Central memory CD8-positive, alpha-beta T cell (primary cell): ENCODE data around the gene GARS1.

ENCODE experiments used
- ATAC-seq: fragments of 150-1000 bp; cut with Tn5 transposase; replicated peaks from 2 replicates; pipeline ENCODE4 v1.10.0; 2022; ENCODE audit warnings: mild to moderate bottlenecking, moderate FRiP score, moderate number of reproducible peaks; ENCODE audit not compliant: poor library complexity, severe bottlenecking; ENCODE audit errors: extremely low read depth
- DNase-seq, 2 donors: peaks; one replicate each; pipeline ENCODE4 v3.0.0; 2021; ENCODE audit warnings: low spot score in 2 of 2
- H3K27ac Mint-ChIP-seq: one replicate; pipeline ENCODE4 v1.8.0; 2022; ENCODE audit warnings: low read depth, mild to moderate bottlenecking, moderate library complexity, mixed read lengths
- H3K27me3 Mint-ChIP-seq: one replicate; pipeline ENCODE4 v1.8.0; 2022; ENCODE audit warnings: mixed read lengths
- H3K36me3 Mint-ChIP-seq: one replicate; pipeline ENCODE4 v1.8.0; 2022; ENCODE audit warnings: mild to moderate bottlenecking, moderate library complexity, mixed read lengths; ENCODE audit not compliant: insufficient read depth
- H3K4me1 Mint-ChIP-seq: one replicate; pipeline ENCODE4 v1.8.0; 2022; ENCODE audit warnings: mixed read lengths
- H3K4me3 Mint-ChIP-seq: one replicate; pipeline ENCODE4 v1.8.0; 2022; ENCODE audit warnings: mild to moderate bottlenecking, moderate library complexity, mixed read lengths
- H3K9me3 Mint-ChIP-seq: one replicate; pipeline ENCODE4 v1.8.0; 2022; ENCODE audit warnings: mixed read lengths

Gene GARS1

GRCh38 chr7:30655096-30655970, 60.7 kb downstream of the GARS1 start:
- no peaks in the 10 kb centered on the region for H3K4me1 Mint-ChIP-seq
- DNase-seq, result no peak
- ATAC-seq, result no peak
- no peak overlapping the region for H3K4me3 Mint-ChIP-seq
- H3K9me3 Mint-ChIP-seq, result no peaks in the 10 kb centered on the region
- peaks cover 1% of the 10 kb centered on the region for H3K36me3 Mint-ChIP-seq
- H3K27me3 Mint-ChIP-seq, result no peaks in the 10 kb centered on the region
- H3K27ac Mint-ChIP-seq, result no peak overlapping the region

GRCh38 chr7:30656006-30656957, 61.6 kb downstream of the GARS1 start:
- H3K36me3 Mint-ChIP-seq, result peaks cover 1% of the 10 kb centered on the region
- no peaks in the 10 kb centered on the region for H3K9me3 Mint-ChIP-seq
- no peaks in the 10 kb centered on the region for H3K4me1 Mint-ChIP-seq
- H3K27ac Mint-ChIP-seq, result no peak overlapping the region
- H3K4me3 Mint-ChIP-seq, result no peak overlapping the region
- DNase-seq (no peak), ATAC-seq (no peak)
- H3K27me3 Mint-ChIP-seq, result no peaks in the 10 kb centered on the region

- Mint-ChIP-seq H3K36me3 (peaks cover 1% of the 10 kb centered on the region), H3K27me3 (peaks cover 4% of the 10 kb centered on the region), H3K4me3 (no peak overlapping the region), H3K4me1 (no peaks in the 10 kb centered on the region), H3K9me3 (no peaks in the 10 kb centered on the region), H3K27ac (no peak overlapping the region)
- ATAC-seq (no peak), DNase-seq (no peak)
Measured at GRCh38 chr7:30657131-30657530, 62.5 kb downstream of the GARS1 start.

- Mint-ChIP-seq H3K4me3 (no peak overlapping the region), H3K27me3 (peaks cover 9% of the 10 kb centered on the region), H3K36me3 (peaks cover 1% of the 10 kb centered on the region), H3K9me3 (no peaks in the 10 kb centered on the region), H3K4me1 (no peaks in the 10 kb centered on the region), H3K27ac (no peak overlapping the region)
- DNase-seq (no peak), ATAC-seq (no peak)
Measured at GRCh38 chr7:30658479-30659074, 63.9 kb downstream of the GARS1 start.

DNA sequence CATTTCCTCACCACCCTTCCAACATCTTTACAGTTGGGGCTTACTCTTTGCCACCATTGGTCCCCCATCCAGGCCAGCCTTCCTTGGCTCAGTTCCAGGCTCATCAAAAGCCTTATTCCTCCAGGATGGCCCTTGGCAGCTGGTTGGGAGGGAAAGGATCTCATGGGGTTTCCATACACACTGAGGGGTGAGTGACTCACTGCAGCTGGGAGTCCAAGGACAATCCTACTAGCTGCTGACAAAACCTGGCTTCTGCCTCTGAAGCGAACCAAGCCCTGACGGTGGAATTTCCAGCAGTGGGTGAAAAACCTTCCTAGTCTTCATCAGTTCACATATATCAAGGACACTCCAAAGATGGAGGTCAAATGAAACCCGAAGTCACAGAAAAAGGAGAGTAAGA, 64.6 kb downstream of the GARS1 start:
- Mint-ChIP-seq H3K4me1 (no peaks in the 10 kb centered on the region), H3K36me3 (peaks cover 1% of the 10 kb centered on the region), H3K27me3 (peaks cover 9% of the 10 kb centered on the region), H3K27ac (no peak overlapping the region), H3K4me3 (no peak overlapping the region), H3K9me3 (no peaks in the 10 kb centered on the region)
- ATAC-seq (no peak), DNase-seq (no peak)

DNA sequence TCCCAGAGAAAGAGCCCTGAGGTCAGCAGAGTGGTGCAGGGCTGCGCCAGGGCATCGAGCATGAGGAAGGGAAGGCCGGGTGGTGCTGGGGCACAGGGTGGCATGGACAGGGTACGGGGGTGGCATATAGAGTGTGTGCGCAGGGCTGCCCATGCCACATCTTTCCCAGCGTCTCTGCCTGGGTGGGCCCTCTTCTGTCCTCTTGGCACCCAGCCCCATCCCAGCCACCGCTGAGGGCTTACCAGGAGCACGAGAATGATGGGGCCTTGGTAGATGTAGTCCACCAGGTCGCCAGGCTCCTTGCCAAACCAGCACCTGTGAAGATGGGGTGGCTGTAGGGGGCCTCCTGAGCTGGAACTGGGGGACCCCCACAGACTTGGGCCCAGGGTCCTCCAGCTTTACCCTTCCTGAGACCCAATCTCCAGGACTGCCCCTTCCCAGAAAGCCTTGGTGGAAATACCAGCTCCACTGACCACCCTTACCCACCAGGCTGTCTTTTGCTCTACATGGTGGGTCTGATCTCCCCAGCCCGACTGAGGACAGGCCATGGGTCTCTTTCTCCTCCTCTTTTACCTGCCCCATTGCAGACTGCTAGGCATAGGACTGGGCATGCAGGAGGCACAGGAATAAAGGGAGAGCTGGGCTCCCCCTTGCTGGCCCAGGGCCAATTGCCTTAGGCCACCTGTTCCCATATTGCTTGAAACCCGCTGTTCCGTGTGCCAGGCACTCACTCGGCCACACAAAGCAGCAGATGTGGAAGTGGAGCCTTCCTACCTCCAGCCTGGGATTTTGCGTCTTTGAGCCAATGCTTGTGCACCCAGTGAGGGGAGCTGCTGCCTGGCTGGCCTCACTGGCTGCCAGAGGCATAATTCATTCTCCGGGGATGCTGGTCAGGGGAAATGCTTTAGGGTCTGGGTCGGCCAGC, 65.9 kb downstream of the GARS1 start:
- H3K27me3 Mint-ChIP-seq, result peaks cover 9% of the 10 kb centered on the region
- ATAC-seq, result no peak
- H3K9me3 Mint-ChIP-seq, result no peaks in the 10 kb centered on the region
- H3K4me1 Mint-ChIP-seq, result no peaks in the 10 kb centered on the region
- no peak overlapping the region for H3K27ac Mint-ChIP-seq
- no peak for DNase-seq
- H3K4me3 Mint-ChIP-seq, result no peak overlapping the region
- peaks cover 1% of the 10 kb centered on the region for H3K36me3 Mint-ChIP-seq

DNA sequence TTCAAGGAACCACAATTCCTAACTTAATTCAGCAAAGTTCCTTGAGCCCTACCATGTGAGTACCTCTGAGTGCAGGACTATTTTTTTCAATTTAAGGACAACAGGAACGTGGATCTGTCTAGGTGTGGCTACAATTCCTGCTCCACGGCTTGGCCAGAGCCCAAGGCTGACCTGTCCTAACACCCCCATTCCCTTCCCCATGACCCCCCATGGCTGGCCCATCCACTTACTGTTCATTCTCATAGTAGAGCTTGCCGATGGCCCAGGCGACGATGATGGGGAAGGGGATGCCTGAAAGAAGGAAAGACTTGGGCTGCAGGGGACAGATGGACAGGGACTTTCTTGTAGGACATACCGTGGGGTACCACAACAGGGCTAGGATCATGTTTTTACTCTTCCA, 67.2 kb downstream of the GARS1 start:
- peaks cover 1% of the 10 kb centered on the region for H3K36me3 Mint-ChIP-seq
- ATAC-seq (no peak), DNase-seq (no peak)
- peaks cover 9% of the 10 kb centered on the region for H3K27me3 Mint-ChIP-seq
- H3K4me1 Mint-ChIP-seq, result no peaks in the 10 kb centered on the region
- H3K4me3 Mint-ChIP-seq, result no peak overlapping the region
- no peak overlapping the region for H3K27ac Mint-ChIP-seq
- H3K9me3 Mint-ChIP-seq, result no peaks in the 10 kb centered on the region

- H3K27ac Mint-ChIP-seq, result no peak overlapping the region
- H3K4me3 Mint-ChIP-seq, result no peak overlapping the region
- DNase-seq (no peak), ATAC-seq (no peak)
- H3K9me3 Mint-ChIP-seq, result no peaks in the 10 kb centered on the region
- H3K4me1 Mint-ChIP-seq, result no peaks in the 10 kb centered on the region
- peaks cover 9% of the 10 kb centered on the region for H3K27me3 Mint-ChIP-seq
- no peaks in the 10 kb centered on the region for H3K36me3 Mint-ChIP-seq
Measured at GRCh38 chr7:30662431-30662939, 67.8 kb downstream of the GARS1 start.

- peaks cover 9% of the 10 kb centered on the region for H3K27me3 Mint-ChIP-seq
- no peak for ATAC-seq
- H3K36me3 Mint-ChIP-seq, result no peaks in the 10 kb centered on the region
- no peak overlapping the region for H3K4me3 Mint-ChIP-seq
- no peak for DNase-seq
- H3K27ac Mint-ChIP-seq, result no peak overlapping the region
- no peaks in the 10 kb centered on the region for H3K4me1 Mint-ChIP-seq
- H3K9me3 Mint-ChIP-seq, result no peaks in the 10 kb centered on the region
Measured at GRCh38 chr7:30663414-30663813, 68.7 kb downstream of the GARS1 start.

GRCh38 chr7:30664184-30664885, 69.7 kb downstream of the GARS1 start:
- H3K27ac Mint-ChIP-seq, result no peak overlapping the region
- ATAC-seq (no peak), DNase-seq (no peak)
- no peaks in the 10 kb centered on the region for H3K36me3 Mint-ChIP-seq
- no peak overlapping the region for H3K4me3 Mint-ChIP-seq
- no peaks in the 10 kb centered on the region for H3K9me3 Mint-ChIP-seq
- peaks cover 9% of the 10 kb centered on the region for H3K27me3 Mint-ChIP-seq
- no peaks in the 10 kb centered on the region for H3K4me1 Mint-ChIP-seq

DNA sequence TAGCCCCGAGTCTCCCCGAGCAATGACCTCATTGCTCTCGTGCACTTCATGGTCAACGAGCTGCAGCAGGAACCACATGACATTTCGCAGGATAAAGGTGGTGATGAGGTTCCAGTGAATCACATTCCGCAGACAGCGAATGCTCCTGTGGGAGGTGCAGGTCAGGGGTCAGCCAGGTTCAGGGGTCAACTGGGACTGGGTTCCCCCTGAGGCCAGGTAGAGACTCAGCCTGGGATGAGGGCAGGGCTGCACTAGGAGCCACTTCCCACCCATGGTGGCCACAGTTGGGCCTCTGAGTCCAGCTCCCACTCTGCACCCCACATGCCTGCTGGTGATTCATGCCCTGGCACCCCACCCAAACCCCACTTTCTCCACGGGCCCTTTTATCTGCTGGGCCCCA, 70.4 kb downstream of the GARS1 start:
- H3K27me3 Mint-ChIP-seq, result peaks cover 9% of the 10 kb centered on the region
- no peak for DNase-seq

More for the DNA sequence above, 70.4 kb downstream of the GARS1 start:
- no peaks in the 10 kb centered on the region for H3K36me3 Mint-ChIP-seq
- no peak overlapping the region for H3K27ac Mint-ChIP-seq
- ATAC-seq, result no peak
- H3K4me1 Mint-ChIP-seq, result no peaks in the 10 kb centered on the region
- H3K4me3 Mint-ChIP-seq, result no peak overlapping the region
- H3K9me3 Mint-ChIP-seq, result no peaks in the 10 kb centered on the region
